ENCODE measurements around the gene ADGRV1. TPM values are rescaled to one million over a fixed set of nuclear protein-coding genes. Genes with fewer than 3 reads are reported as not detected.

The ADGRV1 gene
- total RNA-seq, 1 experiment from 2014 or later: 64.8 TPM

- TF ChIP-seq CTCF (conservative IDR thresholded peaks at IDR 0.05): no peak
- no peak overlapping the region for H2BK5ac ChIP-seq (ENCODE audit: insufficient read length, low read length)
- no peak overlapping the region for H3K4me2 ChIP-seq (ENCODE audit: insufficient read depth, insufficient read length, low read length)
- no peak overlapping the region for H3K56ac ChIP-seq (ENCODE audit: insufficient read length, low read depth, low read length)
- H3K4me1 ChIP-seq (ENCODE audit: insufficient read depth, low read length): no peaks in the 10 kb centered on the region
- H3K27ac ChIP-seq (ENCODE audit: insufficient read length, low read depth, low read length): no peak overlapping the region
- H2BK12ac ChIP-seq (ENCODE audit: insufficient read length, low read depth, low read length): no peak overlapping the region
- H3K4me3 Mint-ChIP-seq: no peak overlapping the region
- DNase-seq: no peak
- no peaks in the 10 kb centered on the region for H3K79me2 ChIP-seq (ENCODE audit: insufficient read depth, low read length)
- no peaks in the 10 kb centered on the region for H3K79me1 ChIP-seq (ENCODE audit: insufficient read depth, low read depth, low read length, poor library complexity, severe bottlenecking)
- no peak overlapping the region for H3K23ac ChIP-seq (ENCODE audit: insufficient read length, low read depth, low read length)
- peaks cover 5 to 14% (median 5%) of the 10 kb centered on the region in 3 experiments; a peak in 6 of 7 replicates for H3K36me3 Mint-ChIP-seq (ENCODE audit: insufficient read depth in 1 of 3, low read depth in 3 of 3)
- no peak overlapping the region for H2BK15ac ChIP-seq (ENCODE audit: low read depth, low read length)
- H3K27me3 ChIP-seq (ENCODE audit: insufficient read depth, low read length): no peaks in the 10 kb centered on the region
- no peaks in the 10 kb centered on the region for H3K9me3 ChIP-seq (ENCODE audit: control insufficient read depth, low read depth, low read length)
- H3K14ac ChIP-seq (ENCODE audit: insufficient read depth, low read length): no peak overlapping the region
- H3K23me2 ChIP-seq (ENCODE audit: insufficient read length, low read depth, low read length, poor library complexity, severe bottlenecking): no peaks in the 10 kb centered on the region
- H4K8ac ChIP-seq (replicated peaks; ENCODE audit: insufficient read length, low read depth, low read length): no peak overlapping the region
- H3K27ac Mint-ChIP-seq: no peak overlapping the region
- no peak overlapping the region for H2AFZ ChIP-seq (ENCODE audit: low read length)
- H4K20me1 ChIP-seq (ENCODE audit: control insufficient read depth, insufficient read depth, insufficient read length): no peaks in the 10 kb centered on the region
- H4K5ac ChIP-seq (ENCODE audit: insufficient read length, low read depth, low read length): no peak overlapping the region
- no peak overlapping the region for H3K4ac ChIP-seq (ENCODE audit: low read depth, low read length)
- peaks cover 12 to 25% of the 10 kb centered on the region in 2 experiments; a peak in 3 of 4 replicates for H3K4me1 Mint-ChIP-seq
- no peak overlapping the region for H2BK120ac ChIP-seq (ENCODE audit: low read depth, low read length, poor library complexity, severe bottlenecking)
- H2BK20ac ChIP-seq (ENCODE audit: low read depth, low read length, poor library complexity, severe bottlenecking): no peak overlapping the region
- H3K9me3 Mint-ChIP-seq: no peaks in the 10 kb centered on the region
- no peak overlapping the region for H4K91ac ChIP-seq (ENCODE audit: insufficient read length, low read depth, low read length)
- H3K18ac ChIP-seq (ENCODE audit: insufficient read length, low read depth, low read length): no peak overlapping the region
- H2AK5ac ChIP-seq (ENCODE audit: insufficient read length, low read length): no peak overlapping the region
- H3T11ph ChIP-seq (ENCODE audit: low read length): no peak overlapping the region
- H3K9ac ChIP-seq (ENCODE audit: extremely low read depth, insufficient read length, low read length): no peak overlapping the region
- no peaks in the 10 kb centered on the region for H3K27me3 Mint-ChIP-seq (ENCODE audit: low read depth)
Observed at GRCh38 chr5:90944116-90944515, 385.5 kb downstream of the ADGRV1 start.

All from H9 (cell line).